ENCODE results near the gene ZC3H18. TPM values are rescaled to one million over a fixed set of nuclear protein-coding genes. Genes with fewer than 3 reads are reported as not detected.

The ZC3H18 gene
- total and polyA plus RNA-seq, 2 donors (not counting 1 experiment from before 2014, with no cell fraction given): 7.9 to 9.4 TPM

GRCh38 chr16:88591577-88592021 lies 21.4 kb downstream of the ZC3H18 start:
- no peak for TF ChIP-seq CTCF (conservative IDR thresholded peaks at IDR 0.05 in 1 of 2, IDR thresholded peaks at IDR 0.05 in 1 of 2; ENCODE audit: low read depth in 1 of 2, low read length in 2 of 2)
- no peak for TF ChIP-seq EZH2 (IDR thresholded peaks at IDR 0.05; ENCODE audit: low read length, missing control alignments)
- no peaks in the 10 kb centered on the region for H3K9me3 ChIP-seq (ENCODE audit: control insufficient read depth, insufficient read depth, low read depth, low read length)
- H3K79me2 ChIP-seq (ENCODE audit: control insufficient read depth, insufficient read depth, low read length): peaks cover 4% of the 10 kb centered on the region
- H3K9ac ChIP-seq (ENCODE audit: insufficient read depth, low read length): no peak overlapping the region
- H3K27ac ChIP-seq (ENCODE audit: insufficient read depth, low read length): no peak overlapping the region
- H4K20me1 ChIP-seq (ENCODE audit: control insufficient read depth, extremely low read depth, insufficient read depth, low read length): no peaks in the 10 kb centered on the region
- H3K4me2 ChIP-seq (ENCODE audit: extremely low read depth, insufficient read depth, low read length): no peak overlapping the region
- peaks cover 13% of the 10 kb centered on the region for H3K36me3 ChIP-seq (ENCODE audit: control insufficient read depth, insufficient read depth, low read length)
- no peak overlapping the region for H2AFZ ChIP-seq (ENCODE audit: low read length)
- no peaks in the 10 kb centered on the region for H3K27me3 ChIP-seq (ENCODE audit: control insufficient read depth, insufficient read depth, low read length)
- no peak overlapping the region for H3K4me3 ChIP-seq (replicated peaks in 1 of 4; ENCODE audit: control extremely low read depth in 1 of 4, insufficient read depth in 1 of 4, low read depth in 3 of 4, low read length in 4 of 4)
- DNase-seq (ENCODE audit: low read depth in 2 of 2): peak in 1 of 2 donors; percentile 79
- no peaks in the 10 kb centered on the region for H3K4me1 ChIP-seq (ENCODE audit: control insufficient read depth, extremely low read depth, insufficient read depth, low read length)

- no peaks in the 10 kb centered on the region for H3K9me3 ChIP-seq (ENCODE audit: control insufficient read depth, insufficient read depth, low read depth, low read length)
- H3K4me3 ChIP-seq (replicated peaks in 1 of 4; ENCODE audit: control extremely low read depth in 1 of 4, insufficient read depth in 1 of 4, low read depth in 3 of 4, low read length in 4 of 4): no peak overlapping the region
- no peak for TF ChIP-seq CTCF (conservative IDR thresholded peaks at IDR 0.05 in 1 of 2, IDR thresholded peaks at IDR 0.05 in 1 of 2; ENCODE audit: low read depth in 1 of 2, low read length in 2 of 2)
- TF ChIP-seq EZH2 (IDR thresholded peaks at IDR 0.05; ENCODE audit: low read length, missing control alignments): no peak
- no peak overlapping the region for H2AFZ ChIP-seq (ENCODE audit: low read length)
- no peaks in the 10 kb centered on the region for H3K27me3 ChIP-seq (ENCODE audit: control insufficient read depth, insufficient read depth, low read length)
- H3K9ac ChIP-seq (ENCODE audit: insufficient read depth, low read length): no peak overlapping the region
- no peak overlapping the region for H3K27ac ChIP-seq (ENCODE audit: insufficient read depth, low read length)
- peaks cover 13% of the 10 kb centered on the region for H3K36me3 ChIP-seq (ENCODE audit: control insufficient read depth, insufficient read depth, low read length)
- no peak for DNase-seq (ENCODE audit: low read depth in 2 of 2)
- H3K79me2 ChIP-seq (ENCODE audit: control insufficient read depth, insufficient read depth, low read length): peaks cover 4% of the 10 kb centered on the region
- no peaks in the 10 kb centered on the region for H4K20me1 ChIP-seq (ENCODE audit: control insufficient read depth, extremely low read depth, insufficient read depth, low read length)
- H3K4me1 ChIP-seq (ENCODE audit: control insufficient read depth, extremely low read depth, insufficient read depth, low read length): no peaks in the 10 kb centered on the region
- H3K4me2 ChIP-seq (ENCODE audit: extremely low read depth, insufficient read depth, low read length): no peak overlapping the region
Measured at GRCh38 chr16:88593061-88593460, 22.9 kb downstream of the ZC3H18 start.

- DNase-seq (ENCODE audit: low read depth in 2 of 2): no peak
Measured at GRCh38 chr16:88593489-88593888, 23.3 kb downstream of the ZC3H18 start.

More at GRCh38 chr16:88593489-88593888, 23.3 kb downstream of the ZC3H18 start:
- Histone ChIP-seq H3K4me2 (ENCODE audit: extremely low read depth, insufficient read depth, low read length) (no peak overlapping the region), H2AFZ (ENCODE audit: low read length) (no peak overlapping the region), H4K20me1 (ENCODE audit: control insufficient read depth, extremely low read depth, insufficient read depth, low read length) (no peaks in the 10 kb centered on the region), H3K9ac (ENCODE audit: insufficient read depth, low read length) (no peak overlapping the region), H3K9me3 (ENCODE audit: control insufficient read depth, insufficient read depth, low read depth, low read length) (no peaks in the 10 kb centered on the region), H3K36me3 (ENCODE audit: control insufficient read depth, insufficient read depth, low read length) (peaks cover 13% of the 10 kb centered on the region), H3K4me1 (ENCODE audit: control insufficient read depth, extremely low read depth, insufficient read depth, low read length) (no peaks in the 10 kb centered on the region), H3K27me3 (ENCODE audit: control insufficient read depth, insufficient read depth, low read length) (no peaks in the 10 kb centered on the region), H3K79me2 (ENCODE audit: control insufficient read depth, insufficient read depth, low read length) (peaks cover 4% of the 10 kb centered on the region), H3K4me3 (replicated peaks in 1 of 4; ENCODE audit: control extremely low read depth in 1 of 4, insufficient read depth in 1 of 4, low read depth in 3 of 4, low read length in 4 of 4) (no peak overlapping the region), H3K27ac (ENCODE audit: insufficient read depth, low read length) (no peak overlapping the region)
- TF ChIP-seq CTCF (conservative IDR thresholded peaks at IDR 0.05 in 1 of 2, IDR thresholded peaks at IDR 0.05 in 1 of 2; ENCODE audit: low read depth in 1 of 2, low read length in 2 of 2) (no peak), EZH2 (IDR thresholded peaks at IDR 0.05; ENCODE audit: low read length, missing control alignments) (no peak)
